ENCODE measurements around the gene UQCRHL.

The UQCRHL gene

GRCh38 chr1:15797614-15798390 lies 9.6 kb downstream of the UQCRHL start:
- no peak for DNase-seq (ENCODE audit: low spot score)

GRCh38 chr1:15796086-15796462 lies 11.4 kb downstream of the UQCRHL start:
- no peak for DNase-seq (ENCODE audit: low spot score)

- DNase-seq (ENCODE audit: low spot score), result no peak
Measured at GRCh38 chr1:15788624-15789301, 18.7 kb downstream of the UQCRHL start.

- no peak for DNase-seq (ENCODE audit: low spot score)
Measured at GRCh38 chr1:15786581-15786980, 20.9 kb downstream of the UQCRHL start.

- no peak for DNase-seq (ENCODE audit: low spot score)
Measured at GRCh38 chr1:15785683-15786082, 21.8 kb downstream of the UQCRHL start.

- no peak for DNase-seq (ENCODE audit: low spot score)
Measured at GRCh38 chr1:15777909-15778707, 29.3 kb downstream of the UQCRHL start.

GRCh38 chr1:15775706-15776105 lies 31.7 kb downstream of the UQCRHL start:
- DNase-seq (ENCODE audit: low spot score), result no peak

GRCh38 chr1:15771836-15772515 lies 35.5 kb downstream of the UQCRHL start:
- no peak for DNase-seq (ENCODE audit: low spot score)

GRCh38 chr1:15770313-15770962 lies 37.0 kb downstream of the UQCRHL start:
- no peak for DNase-seq (ENCODE audit: low spot score)

- DNase-seq (ENCODE audit: low spot score), result no peak
Measured at GRCh38 chr1:15768388-15768787, 39.1 kb downstream of the UQCRHL start.

- no peak for DNase-seq (ENCODE audit: low spot score)
Measured at GRCh38 chr1:15767941-15768340, 39.5 kb downstream of the UQCRHL start.

- no peak for DNase-seq (ENCODE audit: low spot score)
Measured at GRCh38 chr1:15765495-15766194, 41.8 kb downstream of the UQCRHL start.

- no peak for DNase-seq (ENCODE audit: low spot score)
Measured at GRCh38 chr1:15764890-15765289, 42.6 kb downstream of the UQCRHL start.

GRCh38 chr1:15764269-15764764 lies 43.1 kb downstream of the UQCRHL start:
- DNase-seq (ENCODE audit: low spot score), result no peak

- DNase-seq (ENCODE audit: low spot score), result no peak
Measured at GRCh38 chr1:15762546-15762945, 44.9 kb downstream of the UQCRHL start.

- no peak for DNase-seq (ENCODE audit: low spot score)
Measured at GRCh38 chr1:15761366-15762128, 45.9 kb downstream of the UQCRHL start.

- DNase-seq (ENCODE audit: low spot score), result no peak
Measured at GRCh38 chr1:15760520-15761211, 46.8 kb downstream of the UQCRHL start.

GRCh38 chr1:15758953-15759661 lies 48.3 kb downstream of the UQCRHL start:
- no peak for DNase-seq (ENCODE audit: low spot score)
